GM19438 (cell line): Measurements from ENCODE around the gene CIBAR2.

Experiments used
- ATAC-seq: cut with Tn5 transposase; IDR thresholded peaks from one replicate; pipeline ENCODE4 v1.9.1; 2021; ENCODE audit warnings: low read depth; ENCODE audit not compliant: unreplicated experiment

CIBAR2 gene

GRCh38 chr16:85086347-85087291, 25.7 kb downstream of the CIBAR2 start:
- no peak for ATAC-seq

GRCh38 chr16:85085721-85086120, 26.6 kb downstream of the CIBAR2 start:
- no peak for ATAC-seq

GRCh38 chr16:85084841-85085510, 27.3 kb downstream of the CIBAR2 start:
- ATAC-seq: no peak

GRCh38 chr16:85083051-85083639, 29.1 kb downstream of the CIBAR2 start:
- ATAC-seq: no peak

- ATAC-seq: no peak
Observed at GRCh38 chr16:85082173-85083050, 29.9 kb downstream of the CIBAR2 start.

- ATAC-seq: no peak
Observed at GRCh38 chr16:85081765-85082164, 30.5 kb downstream of the CIBAR2 start.

- no peak for ATAC-seq
Observed at GRCh38 chr16:85081038-85081437, 31.2 kb downstream of the CIBAR2 start.

GRCh38 chr16:85079785-85080570, 32.3 kb downstream of the CIBAR2 start:
- ATAC-seq: no peak

GRCh38 chr16:85078952-85079351, 33.3 kb downstream of the CIBAR2 start:
- no peak for ATAC-seq

GRCh38 chr16:85078226-85078625, 34.0 kb downstream of the CIBAR2 start:
- no peak for ATAC-seq

GRCh38 chr16:85077576-85078125, 34.6 kb downstream of the CIBAR2 start:
- ATAC-seq: no peak

- no peak for ATAC-seq
Observed at GRCh38 chr16:85077039-85077438, 35.2 kb downstream of the CIBAR2 start.

GRCh38 chr16:85075236-85075924, 36.9 kb downstream of the CIBAR2 start:
- ATAC-seq: no peak

GRCh38 chr16:85074225-85074914, 37.9 kb downstream of the CIBAR2 start:
- no peak for ATAC-seq

GRCh38 chr16:85072947-85073346, 39.3 kb downstream of the CIBAR2 start:
- no peak for ATAC-seq

- ATAC-seq: no peak
Observed at GRCh38 chr16:85072076-85072860, 40.0 kb downstream of the CIBAR2 start.

- ATAC-seq: no peak
Observed at GRCh38 chr16:85069171-85069570, 43.1 kb downstream of the CIBAR2 start.
